Neural cell (in vitro differentiated cells): ENCODE results near the gene MECP2.
"Not testable (repeated sequence)": the region's sequence is repeated elsewhere in the genome, so short reads cannot be mapped to it uniquely, and the experiment has no call there.

Experiments
- EP300 ChIP-seq: fragments of 450-650 bp; conservative IDR thresholded peaks from 2 replicates; pipeline ENCODE4 v1.6.1; 2014; ENCODE audit warnings: antibody characterized with exemption, mild to moderate bottlenecking, moderate library complexity; ENCODE audit not compliant: poor library complexity, severe bottlenecking
- EZH2 ChIP-seq: fragments of 200-600, 300-800 bp; shearing (Covaris generic), sonication (generic); IDR thresholded peaks from 2 replicates; pipeline ENCODE4 v1.6.1; 2014; ENCODE audit warnings: antibody characterized with exemption, low read length, borderline replicate concordance, mild to moderate bottlenecking; ENCODE audit not compliant: insufficient read depth, poor library complexity, severe bottlenecking
- MXI1 ChIP-seq: fragments of 450-650 bp; conservative IDR thresholded peaks from 2 replicates; pipeline ENCODE4 v1.6.1; 2014; ENCODE audit warnings: antibody characterized with exemption, mild to moderate bottlenecking; ENCODE audit not compliant: poor library complexity, severe bottlenecking
- POLR2AphosphoS5 ChIP-seq: IDR thresholded peaks from 2 replicates; pipeline ENCODE4 v1.6.1; 2012
- RAD21 ChIP-seq: fragments of 450-650 bp; conservative IDR thresholded peaks from 2 replicates; pipeline ENCODE4 v1.6.1; 2014; ENCODE audit warnings: antibody characterized with exemption, mild to moderate bottlenecking, moderate library complexity
- SMC3 ChIP-seq: fragments of 450-650 bp; conservative IDR thresholded peaks from 2 replicates; pipeline ENCODE4 v1.6.1; 2014; ENCODE audit warnings: antibody characterized with exemption, mild to moderate bottlenecking, moderate library complexity; ENCODE audit not compliant: poor library complexity
- TAF1 ChIP-seq: IDR thresholded peaks from 2 replicates; pipeline ENCODE4 v1.6.1; 2012; ENCODE audit warnings: low read depth
- TF ChIP-seq, protein P1 (sequence below): fragments of 450-650 bp; IDR thresholded peaks from 2 replicates; pipeline ENCODE4 v1.5.1; 2014; ENCODE audit warnings: antibody characterized with exemption, mild to moderate bottlenecking, moderate library complexity; ENCODE audit not compliant: poor library complexity, severe bottlenecking
- TF ChIP-seq, protein P2 (sequence below): IDR thresholded peaks from 2 replicates; pipeline ENCODE4 v1.6.1; 2012; ENCODE audit warnings: borderline replicate concordance

DNA sequence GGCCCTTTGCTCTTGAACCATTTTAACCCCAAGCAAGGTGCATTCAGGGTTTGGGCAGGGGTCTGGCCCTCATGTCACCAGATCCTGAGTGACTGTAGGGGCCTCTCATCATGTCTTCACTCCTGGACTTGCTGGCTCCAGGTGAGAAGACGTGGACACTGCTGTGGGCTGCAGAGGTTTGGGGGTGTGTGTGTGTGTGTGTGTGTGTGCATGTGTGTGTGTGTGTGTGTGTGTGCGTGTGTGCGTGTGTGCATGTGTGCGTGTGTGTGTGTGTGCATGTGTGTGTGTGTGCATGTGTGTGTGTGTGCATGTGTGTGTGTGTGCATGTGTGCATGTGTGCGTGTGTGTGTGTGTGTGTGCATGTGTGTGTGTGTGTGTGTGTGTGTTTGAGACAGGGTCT lies 103.1 kb downstream of the MECP2 start:
- TF ChIP-seq, protein P1, sequence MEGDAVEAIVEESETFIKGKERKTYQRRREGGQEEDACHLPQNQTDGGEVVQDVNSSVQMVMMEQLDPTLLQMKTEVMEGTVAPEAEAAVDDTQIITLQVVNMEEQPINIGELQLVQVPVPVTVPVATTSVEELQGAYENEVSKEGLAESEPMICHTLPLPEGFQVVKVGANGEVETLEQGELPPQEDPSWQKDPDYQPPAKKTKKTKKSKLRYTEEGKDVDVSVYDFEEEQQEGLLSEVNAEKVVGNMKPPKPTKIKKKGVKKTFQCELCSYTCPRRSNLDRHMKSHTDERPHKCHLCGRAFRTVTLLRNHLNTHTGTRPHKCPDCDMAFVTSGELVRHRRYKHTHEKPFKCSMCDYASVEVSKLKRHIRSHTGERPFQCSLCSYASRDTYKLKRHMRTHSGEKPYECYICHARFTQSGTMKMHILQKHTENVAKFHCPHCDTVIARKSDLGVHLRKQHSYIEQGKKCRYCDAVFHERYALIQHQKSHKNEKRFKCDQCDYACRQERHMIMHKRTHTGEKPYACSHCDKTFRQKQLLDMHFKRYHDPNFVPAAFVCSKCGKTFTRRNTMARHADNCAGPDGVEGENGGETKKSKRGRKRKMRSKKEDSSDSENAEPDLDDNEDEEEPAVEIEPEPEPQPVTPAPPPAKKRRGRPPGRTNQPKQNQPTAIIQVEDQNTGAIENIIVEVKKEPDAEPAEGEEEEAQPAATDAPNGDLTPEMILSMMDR = not testable (repeated sequence)
- TF ChIP-seq SMC3, RAD21, EP300, EZH2, TAF1, POLR2AphosphoS5, MXI1: not testable (repeated sequence)
- TF ChIP-seq, protein P2, sequence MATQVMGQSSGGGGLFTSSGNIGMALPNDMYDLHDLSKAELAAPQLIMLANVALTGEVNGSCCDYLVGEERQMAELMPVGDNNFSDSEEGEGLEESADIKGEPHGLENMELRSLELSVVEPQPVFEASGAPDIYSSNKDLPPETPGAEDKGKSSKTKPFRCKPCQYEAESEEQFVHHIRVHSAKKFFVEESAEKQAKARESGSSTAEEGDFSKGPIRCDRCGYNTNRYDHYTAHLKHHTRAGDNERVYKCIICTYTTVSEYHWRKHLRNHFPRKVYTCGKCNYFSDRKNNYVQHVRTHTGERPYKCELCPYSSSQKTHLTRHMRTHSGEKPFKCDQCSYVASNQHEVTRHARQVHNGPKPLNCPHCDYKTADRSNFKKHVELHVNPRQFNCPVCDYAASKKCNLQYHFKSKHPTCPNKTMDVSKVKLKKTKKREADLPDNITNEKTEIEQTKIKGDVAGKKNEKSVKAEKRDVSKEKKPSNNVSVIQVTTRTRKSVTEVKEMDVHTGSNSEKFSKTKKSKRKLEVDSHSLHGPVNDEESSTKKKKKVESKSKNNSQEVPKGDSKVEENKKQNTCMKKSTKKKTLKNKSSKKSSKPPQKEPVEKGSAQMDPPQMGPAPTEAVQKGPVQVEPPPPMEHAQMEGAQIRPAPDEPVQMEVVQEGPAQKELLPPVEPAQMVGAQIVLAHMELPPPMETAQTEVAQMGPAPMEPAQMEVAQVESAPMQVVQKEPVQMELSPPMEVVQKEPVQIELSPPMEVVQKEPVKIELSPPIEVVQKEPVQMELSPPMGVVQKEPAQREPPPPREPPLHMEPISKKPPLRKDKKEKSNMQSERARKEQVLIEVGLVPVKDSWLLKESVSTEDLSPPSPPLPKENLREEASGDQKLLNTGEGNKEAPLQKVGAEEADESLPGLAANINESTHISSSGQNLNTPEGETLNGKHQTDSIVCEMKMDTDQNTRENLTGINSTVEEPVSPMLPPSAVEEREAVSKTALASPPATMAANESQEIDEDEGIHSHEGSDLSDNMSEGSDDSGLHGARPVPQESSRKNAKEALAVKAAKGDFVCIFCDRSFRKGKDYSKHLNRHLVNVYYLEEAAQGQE = not testable (repeated sequence)
